Esophagus muscularis mucosa (tissue), 4 donors: ENCODE results near the gene CELF2.

Experiments
- CTCF ChIP-seq, 3 experiments: fragments of 200-600 bp in 2 of 3; fragments of 450-650 bp in 1 of 3; sonication (generic) in 2 of 3; IDR thresholded peaks; one replicate each; pipeline ENCODE4 v1.5.1; 2017 to 2019; ENCODE audit warnings: antibody characterized with exemption in 3 of 3, mild to moderate bottlenecking in 2 of 3, moderate library complexity in 1 of 3
- EP300 ChIP-seq: sonication (generic); formaldehyde crosslinking; IDR thresholded peaks from one replicate; pipeline ENCODE4 v1.6.1; 2017; ENCODE audit warnings: antibody characterized with exemption
- POLR2A ChIP-seq: fragments of 450-650 bp; IDR thresholded peaks from one replicate; pipeline ENCODE4 v1.6.1; 2017; ENCODE audit warnings: antibody characterized with exemption, moderate library complexity, mild to moderate bottlenecking, low read depth
- POLR2AphosphoS5 ChIP-seq, 2 donors: sonication (generic); formaldehyde crosslinking; IDR thresholded peaks; one replicate each; pipeline ENCODE4 v1.6.1; 2017; ENCODE audit warnings: antibody characterized with exemption in 2 of 2

GRCh38 chr10:11045487-11045886 is 27.8 kb downstream of the CELF2 start:
- no peak for TF ChIP-seq CTCF (IDR thresholded peaks at IDR 0.05)
- no peak for TF ChIP-seq POLR2AphosphoS5 (IDR thresholded peaks at IDR 0.05)
- TF ChIP-seq EP300 = no peak
- TF ChIP-seq POLR2A = no peak
